Measurements from ENCODE around the gene HOXA13. TPM values are rescaled to one million over a fixed set of nuclear protein-coding genes. Genes with fewer than 3 reads are reported as not detected.

The HOXA13 gene
- polyA plus RNA-seq, 1 of the 3 experiments (the other 2 are of a cell fraction) = not detected

DNA sequence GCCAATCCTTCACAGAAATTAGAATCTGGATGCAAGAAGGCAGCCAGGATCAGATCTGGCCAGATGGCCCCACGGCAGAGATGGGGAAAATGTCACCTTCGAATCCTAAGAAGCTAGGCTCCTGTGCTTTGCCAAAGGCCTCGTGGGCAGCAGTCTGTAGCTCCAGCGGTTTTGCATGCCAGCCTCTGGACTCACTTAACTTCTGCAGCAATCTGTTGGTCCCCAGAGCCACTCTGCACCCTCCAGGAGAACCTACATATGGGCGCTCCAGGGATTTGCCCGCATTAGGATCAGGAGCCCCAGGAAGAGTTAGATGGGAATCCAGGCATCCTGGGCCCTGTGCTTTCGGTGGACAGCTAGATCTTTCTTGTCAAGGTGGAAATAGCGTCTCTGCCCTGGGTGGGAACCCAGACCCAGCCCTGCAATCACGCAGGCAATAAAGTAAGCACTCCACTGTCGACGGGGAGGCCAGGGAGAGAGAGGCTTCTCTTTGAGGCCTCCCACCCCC is 10.1 kb upstream of the HOXA13 start (continued):
- TF ChIP-seq, protein P1, sequence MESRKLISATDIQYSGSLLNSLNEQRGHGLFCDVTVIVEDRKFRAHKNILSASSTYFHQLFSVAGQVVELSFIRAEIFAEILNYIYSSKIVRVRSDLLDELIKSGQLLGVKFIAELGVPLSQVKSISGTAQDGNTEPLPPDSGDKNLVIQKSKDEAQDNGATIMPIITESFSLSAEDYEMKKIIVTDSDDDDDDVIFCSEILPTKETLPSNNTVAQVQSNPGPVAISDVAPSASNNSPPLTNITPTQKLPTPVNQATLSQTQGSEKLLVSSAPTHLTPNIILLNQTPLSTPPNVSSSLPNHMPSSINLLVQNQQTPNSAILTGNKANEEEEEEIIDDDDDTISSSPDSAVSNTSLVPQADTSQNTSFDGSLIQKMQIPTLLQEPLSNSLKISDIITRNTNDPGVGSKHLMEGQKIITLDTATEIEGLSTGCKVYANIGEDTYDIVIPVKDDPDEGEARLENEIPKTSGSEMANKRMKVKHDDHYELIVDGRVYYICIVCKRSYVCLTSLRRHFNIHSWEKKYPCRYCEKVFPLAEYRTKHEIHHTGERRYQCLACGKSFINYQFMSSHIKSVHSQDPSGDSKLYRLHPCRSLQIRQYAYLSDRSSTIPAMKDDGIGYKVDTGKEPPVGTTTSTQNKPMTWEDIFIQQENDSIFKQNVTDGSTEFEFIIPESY (IDR thresholded peaks at IDR 0.05; ENCODE audit: borderline replicate concordance, low read depth) = no peak
- TF ChIP-seq SMC3 (IDR thresholded peaks at IDR 0.05; ENCODE audit: low read depth, low read length) = no peak

DNA sequence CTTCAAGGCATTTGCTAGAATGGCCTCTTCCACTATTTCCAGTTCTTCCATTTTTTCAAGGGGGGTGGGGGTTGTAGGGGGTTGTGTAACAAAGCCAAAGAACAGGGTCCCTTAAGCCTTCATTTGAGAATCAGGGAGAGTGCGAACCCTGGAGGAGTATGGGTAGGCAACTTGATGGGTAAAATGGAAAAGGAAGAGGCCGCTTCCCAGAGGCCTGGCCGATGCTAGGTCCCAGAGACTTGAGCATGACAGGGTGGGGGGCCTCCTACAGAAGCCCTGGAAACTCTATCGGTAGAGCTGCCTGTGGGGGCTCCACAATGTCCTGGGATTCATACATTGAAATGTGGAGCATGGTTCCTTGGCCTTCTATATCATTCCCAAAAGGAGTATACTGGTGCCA is 9.1 kb upstream of the HOXA13 start:
- no peaks in the 10 kb centered on the region for H3F3A ChIP-seq (replicated peaks; ENCODE audit: insufficient read depth)
- H3K4me2 ChIP-seq = no peak overlapping the region
- H3K9me2 ChIP-seq = no peaks in the 10 kb centered on the region
- H4K20me1 ChIP-seq (ENCODE audit: insufficient read depth) = no peaks in the 10 kb centered on the region; the same call in 1 of the 2 replicates
- H3K9me3 ChIP-seq = no peaks in the 10 kb centered on the region
- H3K79me2 ChIP-seq (ENCODE audit: insufficient read depth) = no peaks in the 10 kb centered on the region
- no peak overlapping the region for H3K4me3 ChIP-seq (ENCODE audit: low read depth in 2 of 2, low read length in 1 of 2)
- WGBS (ENCODE audit: low lambda C conversion rate) = 24% methylated on average over 4 of the region's 4 CpGs
- H2AFZ ChIP-seq (ENCODE audit: low read depth) = no peak overlapping the region
- no peaks in the 10 kb centered on the region for H3K36me3 ChIP-seq (replicated peaks in 1 of 2; ENCODE audit: control insufficient read depth in 1 of 2, insufficient read depth in 2 of 2, low read length in 1 of 2)
- H3K4me1 ChIP-seq (ENCODE audit: control insufficient read depth in 1 of 2, insufficient read depth in 2 of 2, low read depth in 1 of 2, low read length in 1 of 2) = peaks cover 0 to 21% of the 10 kb centered on the region in 2 experiments; a peak in 1 of 4 replicates
- ChIA-PET CTCF (interaction anchor here (0.6 to 8.7 kb wide), 22 partner anchors 9 to 1067 kb away, joined by 3 to 81 read pairs (median 13); partner anchors contain the start of genes HOXA13 and TAX1BP1), POLR2A (interaction anchor here (0.7 to 0.9 kb wide), 2 partner anchors 9 to 11 kb away, joined by 3 to 4 read pairs; no protein-coding TSS in a partner anchor)
- H3K9ac ChIP-seq = no peak overlapping the region
- H3K27ac ChIP-seq (ENCODE audit: low read depth in 2 of 2, low read length in 1 of 2) = no peak overlapping the region
- peaks cover 97% of the 10 kb centered on the region for H3K27me3 ChIP-seq (ENCODE audit: insufficient read depth)
- TF ChIP-seq FOXJ3 (CRISPR knock-in tag; IDR thresholded peaks at IDR 0.05) (no peak), TAF1 (IDR thresholded peaks at IDR 0.05; ENCODE audit: borderline replicate concordance, low read depth, low read length) (no peak), FOXM1 (IDR thresholded peaks at IDR 0.05; ENCODE audit: low read depth) (no peak), GATA2 (CRISPR knock-in tag; IDR thresholded peaks at IDR 0.05) (no peak), JUND (IDR thresholded peaks at IDR 0.05) (no peak), RAD21 (IDR thresholded peaks at IDR 0.05; ENCODE audit: low read length) (no peak), POLR2AphosphoS5 (IDR thresholded peaks at IDR 0.05; ENCODE audit: low read depth, low read length) (no peak), TCF12 (IDR thresholded peaks at IDR 0.05) (no peak), SMC3 (IDR thresholded peaks at IDR 0.05; ENCODE audit: low read depth, low read length) (no peak), RCOR1 (IDR thresholded peaks at IDR 0.05; ENCODE audit: low read length) (no peak), EP300 (IDR thresholded peaks at IDR 0.05; ENCODE audit: borderline replicate concordance in 1 of 2, low read depth in 1 of 2, low read length in 1 of 2) (no peak), RXRA (IDR thresholded peaks at IDR 0.05; ENCODE audit: borderline replicate concordance, low read depth) (no peak), YY1 (IDR thresholded peaks at IDR 0.05; ENCODE audit: low read depth) (no peak)
- TF ChIP-seq, protein P2, sequence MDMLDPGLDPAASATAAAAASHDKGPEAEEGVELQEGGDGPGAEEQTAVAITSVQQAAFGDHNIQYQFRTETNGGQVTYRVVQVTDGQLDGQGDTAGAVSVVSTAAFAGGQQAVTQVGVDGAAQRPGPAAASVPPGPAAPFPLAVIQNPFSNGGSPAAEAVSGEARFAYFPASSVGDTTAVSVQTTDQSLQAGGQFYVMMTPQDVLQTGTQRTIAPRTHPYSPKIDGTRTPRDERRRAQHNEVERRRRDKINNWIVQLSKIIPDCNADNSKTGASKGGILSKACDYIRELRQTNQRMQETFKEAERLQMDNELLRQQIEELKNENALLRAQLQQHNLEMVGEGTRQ (IDR thresholded peaks at IDR 0.05; ENCODE audit: borderline replicate concordance, low read depth, low read length) = no peak
- TF ChIP-seq, protein P3, sequence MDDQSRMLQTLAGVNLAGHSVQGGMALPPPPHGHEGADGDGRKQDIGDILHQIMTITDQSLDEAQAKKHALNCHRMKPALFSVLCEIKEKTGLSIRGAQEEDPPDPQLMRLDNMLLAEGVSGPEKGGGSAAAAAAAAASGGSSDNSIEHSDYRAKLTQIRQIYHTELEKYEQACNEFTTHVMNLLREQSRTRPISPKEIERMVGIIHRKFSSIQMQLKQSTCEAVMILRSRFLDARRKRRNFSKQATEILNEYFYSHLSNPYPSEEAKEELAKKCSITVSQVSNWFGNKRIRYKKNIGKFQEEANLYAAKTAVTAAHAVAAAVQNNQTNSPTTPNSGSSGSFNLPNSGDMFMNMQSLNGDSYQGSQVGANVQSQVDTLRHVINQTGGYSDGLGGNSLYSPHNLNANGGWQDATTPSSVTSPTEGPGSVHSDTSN (IDR thresholded peaks at IDR 0.05) = no peak
- TF ChIP-seq, protein P4, sequence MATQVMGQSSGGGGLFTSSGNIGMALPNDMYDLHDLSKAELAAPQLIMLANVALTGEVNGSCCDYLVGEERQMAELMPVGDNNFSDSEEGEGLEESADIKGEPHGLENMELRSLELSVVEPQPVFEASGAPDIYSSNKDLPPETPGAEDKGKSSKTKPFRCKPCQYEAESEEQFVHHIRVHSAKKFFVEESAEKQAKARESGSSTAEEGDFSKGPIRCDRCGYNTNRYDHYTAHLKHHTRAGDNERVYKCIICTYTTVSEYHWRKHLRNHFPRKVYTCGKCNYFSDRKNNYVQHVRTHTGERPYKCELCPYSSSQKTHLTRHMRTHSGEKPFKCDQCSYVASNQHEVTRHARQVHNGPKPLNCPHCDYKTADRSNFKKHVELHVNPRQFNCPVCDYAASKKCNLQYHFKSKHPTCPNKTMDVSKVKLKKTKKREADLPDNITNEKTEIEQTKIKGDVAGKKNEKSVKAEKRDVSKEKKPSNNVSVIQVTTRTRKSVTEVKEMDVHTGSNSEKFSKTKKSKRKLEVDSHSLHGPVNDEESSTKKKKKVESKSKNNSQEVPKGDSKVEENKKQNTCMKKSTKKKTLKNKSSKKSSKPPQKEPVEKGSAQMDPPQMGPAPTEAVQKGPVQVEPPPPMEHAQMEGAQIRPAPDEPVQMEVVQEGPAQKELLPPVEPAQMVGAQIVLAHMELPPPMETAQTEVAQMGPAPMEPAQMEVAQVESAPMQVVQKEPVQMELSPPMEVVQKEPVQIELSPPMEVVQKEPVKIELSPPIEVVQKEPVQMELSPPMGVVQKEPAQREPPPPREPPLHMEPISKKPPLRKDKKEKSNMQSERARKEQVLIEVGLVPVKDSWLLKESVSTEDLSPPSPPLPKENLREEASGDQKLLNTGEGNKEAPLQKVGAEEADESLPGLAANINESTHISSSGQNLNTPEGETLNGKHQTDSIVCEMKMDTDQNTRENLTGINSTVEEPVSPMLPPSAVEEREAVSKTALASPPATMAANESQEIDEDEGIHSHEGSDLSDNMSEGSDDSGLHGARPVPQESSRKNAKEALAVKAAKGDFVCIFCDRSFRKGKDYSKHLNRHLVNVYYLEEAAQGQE (IDR thresholded peaks at IDR 0.05; ENCODE audit: low read depth, low read length) = no peak
- TF ChIP-seq, protein P1 (IDR thresholded peaks at IDR 0.05; ENCODE audit: borderline replicate concordance, low read depth) = no peak
- DNase-seq = no peak

Measured in SK-N-SH (cell line).